Measurements from ENCODE around the gene NT5DC1.

GRCh38 chr6:116113386-116113785 is 12.7 kb downstream of the NT5DC1 start:
- TF ChIP-seq POLR2A (IDR thresholded peaks at IDR 0.05; ENCODE audit: low read depth, low read length) (no peak), TCF12 (IDR thresholded peaks at IDR 0.05; ENCODE audit: low read depth, low read length) (no peak), BHLHE40 (IDR thresholded peaks at IDR 0.05; ENCODE audit: borderline replicate concordance in 1 of 2, low read depth in 2 of 2, low read length in 1 of 2) (no peak), POLR2AphosphoS5 (IDR thresholded peaks at IDR 0.05; ENCODE audit: low read length) (no peak), EGR1 (IDR thresholded peaks at IDR 0.05; ENCODE audit: borderline replicate concordance in 1 of 2, low read depth in 2 of 2, low read length in 2 of 2) (no peak), POLR2AphosphoS2 (IDR thresholded peaks at IDR 0.05; ENCODE audit: low read depth, low read length) (no peak), GABPA (IDR thresholded peaks at IDR 0.05; ENCODE audit: low read depth) (no peak), CTCF (IDR thresholded peaks at IDR 0.05 in 2 of 3, conservative IDR thresholded peaks at IDR 0.05 in 1 of 3; ENCODE audit: control insufficient read depth in 2 of 3, extremely low read depth in 1 of 3, insufficient read depth in 1 of 3, low read depth in 3 of 3, low read length in 3 of 3) (no peak), BCL3 (IDR thresholded peaks at IDR 0.05; ENCODE audit: borderline replicate concordance, insufficient read depth, low read depth, low read length, poor library complexity, severe bottlenecking) (no peak), CREB1 (IDR thresholded peaks at IDR 0.05; ENCODE audit: low read depth) (no peak), NFIC (IDR thresholded peaks at IDR 0.05; ENCODE audit: low read depth, low read length) (no peak)
- TF ChIP-seq, protein P1, sequence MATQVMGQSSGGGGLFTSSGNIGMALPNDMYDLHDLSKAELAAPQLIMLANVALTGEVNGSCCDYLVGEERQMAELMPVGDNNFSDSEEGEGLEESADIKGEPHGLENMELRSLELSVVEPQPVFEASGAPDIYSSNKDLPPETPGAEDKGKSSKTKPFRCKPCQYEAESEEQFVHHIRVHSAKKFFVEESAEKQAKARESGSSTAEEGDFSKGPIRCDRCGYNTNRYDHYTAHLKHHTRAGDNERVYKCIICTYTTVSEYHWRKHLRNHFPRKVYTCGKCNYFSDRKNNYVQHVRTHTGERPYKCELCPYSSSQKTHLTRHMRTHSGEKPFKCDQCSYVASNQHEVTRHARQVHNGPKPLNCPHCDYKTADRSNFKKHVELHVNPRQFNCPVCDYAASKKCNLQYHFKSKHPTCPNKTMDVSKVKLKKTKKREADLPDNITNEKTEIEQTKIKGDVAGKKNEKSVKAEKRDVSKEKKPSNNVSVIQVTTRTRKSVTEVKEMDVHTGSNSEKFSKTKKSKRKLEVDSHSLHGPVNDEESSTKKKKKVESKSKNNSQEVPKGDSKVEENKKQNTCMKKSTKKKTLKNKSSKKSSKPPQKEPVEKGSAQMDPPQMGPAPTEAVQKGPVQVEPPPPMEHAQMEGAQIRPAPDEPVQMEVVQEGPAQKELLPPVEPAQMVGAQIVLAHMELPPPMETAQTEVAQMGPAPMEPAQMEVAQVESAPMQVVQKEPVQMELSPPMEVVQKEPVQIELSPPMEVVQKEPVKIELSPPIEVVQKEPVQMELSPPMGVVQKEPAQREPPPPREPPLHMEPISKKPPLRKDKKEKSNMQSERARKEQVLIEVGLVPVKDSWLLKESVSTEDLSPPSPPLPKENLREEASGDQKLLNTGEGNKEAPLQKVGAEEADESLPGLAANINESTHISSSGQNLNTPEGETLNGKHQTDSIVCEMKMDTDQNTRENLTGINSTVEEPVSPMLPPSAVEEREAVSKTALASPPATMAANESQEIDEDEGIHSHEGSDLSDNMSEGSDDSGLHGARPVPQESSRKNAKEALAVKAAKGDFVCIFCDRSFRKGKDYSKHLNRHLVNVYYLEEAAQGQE (IDR thresholded peaks at IDR 0.05; ENCODE audit: low read depth, low read length) = no peak
- TF ChIP-seq, protein P2, sequence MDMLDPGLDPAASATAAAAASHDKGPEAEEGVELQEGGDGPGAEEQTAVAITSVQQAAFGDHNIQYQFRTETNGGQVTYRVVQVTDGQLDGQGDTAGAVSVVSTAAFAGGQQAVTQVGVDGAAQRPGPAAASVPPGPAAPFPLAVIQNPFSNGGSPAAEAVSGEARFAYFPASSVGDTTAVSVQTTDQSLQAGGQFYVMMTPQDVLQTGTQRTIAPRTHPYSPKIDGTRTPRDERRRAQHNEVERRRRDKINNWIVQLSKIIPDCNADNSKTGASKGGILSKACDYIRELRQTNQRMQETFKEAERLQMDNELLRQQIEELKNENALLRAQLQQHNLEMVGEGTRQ (IDR thresholded peaks at IDR 0.05; ENCODE audit: borderline replicate concordance, low read depth, low read length) = no peak

All from GM12878 (cell line).